Caco-2 (cell line): ENCODE data around the gene COL5A2. TPM values are rescaled to one million over a fixed set of nuclear protein-coding genes. Genes with fewer than 3 reads are reported as not detected.

Experiments
- BruUV-seq: library from RNA; stranded (reverse); fragments of 400-500 nt; replicated peaks from 2 replicates; lab custom pipeline; 2021; lab: Mats Ljungman, UMichigan
- CTCF ChIA-PET: fragments of 300-600 bp; sonication (Branson Sonifier 250); formaldehyde crosslinking; loops from one replicate; lab custom pipeline; 2022; ENCODE audit warnings: antibody characterized with exemption; lab: Charles Lee
- POLR2A ChIA-PET: fragments of 300-600 bp; sonication (Branson Sonifier 250); formaldehyde crosslinking; loops from one replicate; lab custom pipeline; 2022; ENCODE audit warnings: antibody characterized with exemption; lab: Charles Lee
- DNase-seq, 2 experiments: peaks; one replicate each; pipeline versions ENCODE4 v3.0.0 to v3.0.0-alpha.2; 2020 to 2022
- H3K27me3 ChIP-seq: replicated peaks from 2 replicates; pipeline ENCODE4 v1.6.0; 2011; ENCODE audit warnings: low read length; ENCODE audit not compliant: control insufficient read depth, insufficient read depth
- H3K36me3 ChIP-seq: 2 replicates; pipeline ENCODE4 v1.5.1; 2011; ENCODE audit warnings: low read length; ENCODE audit not compliant: control insufficient read depth, insufficient read depth
- H3K4me1 ChIP-seq: fragments of 250-450 bp; sonication (Bioruptor Pico); 2 replicates; pipeline ENCODE4 v1.5.1; 2020; ENCODE audit warnings: mild to moderate bottlenecking
- H3K4me3 ChIP-seq: 2 replicates; pipeline ENCODE4 v1.5.1; 2011; ENCODE audit warnings: low read depth, mild to moderate bottlenecking, control low read depth, low read length
- H3K9me3 ChIP-seq: fragments of 250-450 bp; sonication (Bioruptor Pico); 2 replicates; pipeline ENCODE4 v1.5.1; 2020; ENCODE audit warnings: mild to moderate bottlenecking, moderate library complexity
- H3K27ac Mint-ChIP-seq: one replicate; pipeline ENCODE4 v1.8.0; 2022; ENCODE audit warnings: mixed read lengths; ENCODE audit not compliant: unreplicated experiment
- H3K27me3 Mint-ChIP-seq: one replicate; pipeline ENCODE4 v1.8.0; 2022; ENCODE audit warnings: mixed read lengths; ENCODE audit not compliant: insufficient read depth, unreplicated experiment
- H3K36me3 Mint-ChIP-seq: one replicate; pipeline ENCODE4 v1.8.0; 2022; ENCODE audit warnings: mild to moderate bottlenecking, mixed read lengths; ENCODE audit not compliant: insufficient read depth, unreplicated experiment
- H3K4me1 Mint-ChIP-seq: one replicate; pipeline ENCODE4 v1.8.0; 2022; ENCODE audit warnings: low read depth, mixed read lengths; ENCODE audit not compliant: unreplicated experiment
- H3K4me3 Mint-ChIP-seq: one replicate; pipeline ENCODE4 v1.8.0; 2022; ENCODE audit warnings: mild to moderate bottlenecking, moderate library complexity, mixed read lengths; ENCODE audit not compliant: unreplicated experiment
- H3K9me3 Mint-ChIP-seq: one replicate; pipeline ENCODE4 v1.8.0; 2022; ENCODE audit warnings: mixed read lengths; ENCODE audit not compliant: unreplicated experiment
- CTCF ChIP-seq, 2 experiments: fragments of 200-600 bp in 1 of 2; IDR thresholded peaks; 1 replicate in 1 of 2; 2 replicates in 1 of 2; pipeline versions ENCODE4 v1.5.1 to v1.8.0; 2011 to 2022; ENCODE audit warnings: antibody characterized with exemption in 1 of 2, control low read depth in 1 of 2, inconsistent platforms in 1 of 2, low read depth in 1 of 2, low read length in 1 of 2, mild to moderate bottlenecking in 1 of 2, moderate library complexity in 1 of 2; ENCODE audit not compliant: insufficient read depth in 1 of 2, severe bottlenecking in 1 of 2, unreplicated experiment in 1 of 2
- intact Hi-C: fragments of 100-400 bp; cut with micrococcal nuclease; formaldehyde crosslinking; loops from one replicate; pipeline ENCODE4 v1.10.0; 2022; ENCODE audit not compliant: unreplicated experiment
- total RNA-seq: library from RNA; stranded (reverse); gene quantifications from 2 replicates; pipeline ENCODE4 v1.2.3, GENCODE V29; 2022

Gene COL5A2
- total RNA-seq, 1 experiment from 2014 or later, result 244 TPM

GRCh38 chr2:189217541-189217940 is 38.0 kb upstream of the COL5A2 start:
- Mint-ChIP-seq H3K36me3 (no peaks in the 10 kb centered on the region), H3K27me3 (no peaks in the 10 kb centered on the region), H3K27ac (no peak overlapping the region), H3K4me3 (no peak overlapping the region), H3K4me1 (peaks cover 4% of the 10 kb centered on the region), H3K9me3 (no peaks in the 10 kb centered on the region)
- Histone ChIP-seq H3K4me1 (peaks cover 7% of the 10 kb centered on the region), H3K27me3 (no peaks in the 10 kb centered on the region), H3K4me3 (no peak overlapping the region), H3K36me3 (no peaks in the 10 kb centered on the region), H3K9me3 (no peaks in the 10 kb centered on the region)
- ChIA-PET CTCF (no interaction called here), POLR2A (no interaction called here)
- TF ChIP-seq CTCF (IDR thresholded peaks at IDR 0.05; ENCODE audit: insufficient read depth in 1 of 2, low read depth in 1 of 2, low read length in 1 of 2, severe bottlenecking in 1 of 2, unreplicated experiment in 1 of 2), result no peak
- intact Hi-C loops, result no loop called here
- BruUV-seq, result no TSS peak
- DNase-seq, result no peak

GRCh38 chr2:189217051-189217450 is 37.5 kb upstream of the COL5A2 start:
- CTCF ChIA-PET, result no interaction called here

GRCh38 chr2:189214484-189214883 is 34.9 kb upstream of the COL5A2 start:
- POLR2A ChIA-PET, result no interaction called here
- DNase-seq, result no peak
- intact Hi-C loops, result no loop called here
- no peak overlapping the region for H3K4me3 Mint-ChIP-seq
- H3K9me3 ChIP-seq, result no peaks in the 10 kb centered on the region; the same call in 1 of the 2 replicates
- no peaks in the 10 kb centered on the region for H3K4me1 Mint-ChIP-seq
- H3K36me3 ChIP-seq, result no peaks in the 10 kb centered on the region
- no peaks in the 10 kb centered on the region for H3K4me1 ChIP-seq
- no peak for TF ChIP-seq CTCF (IDR thresholded peaks at IDR 0.05; ENCODE audit: insufficient read depth in 1 of 2, low read depth in 1 of 2, low read length in 1 of 2, severe bottlenecking in 1 of 2, unreplicated experiment in 1 of 2)
- H3K27me3 Mint-ChIP-seq, result no peaks in the 10 kb centered on the region
- H3K9me3 Mint-ChIP-seq, result no peaks in the 10 kb centered on the region
- H3K27ac Mint-ChIP-seq, result no peak overlapping the region
- no peaks in the 10 kb centered on the region for H3K27me3 ChIP-seq
- CTCF ChIA-PET, result no interaction called here
- no TSS peak for BruUV-seq
- no peaks in the 10 kb centered on the region for H3K36me3 Mint-ChIP-seq
- H3K4me3 ChIP-seq, result no peak overlapping the region

More at GRCh38 chr2:189217051-189217450, 37.5 kb upstream of the COL5A2 start:
- no peak for DNase-seq
- TF ChIP-seq CTCF (IDR thresholded peaks at IDR 0.05; ENCODE audit: insufficient read depth in 1 of 2, low read depth in 1 of 2, low read length in 1 of 2, severe bottlenecking in 1 of 2, unreplicated experiment in 1 of 2), result no peak
- peaks cover 2% of the 10 kb centered on the region for H3K4me1 ChIP-seq
- H3K36me3 ChIP-seq, result no peaks in the 10 kb centered on the region
- Mint-ChIP-seq H3K4me1 (no peaks in the 10 kb centered on the region), H3K36me3 (no peaks in the 10 kb centered on the region), H3K9me3 (no peaks in the 10 kb centered on the region), H3K4me3 (no peak overlapping the region), H3K27me3 (no peaks in the 10 kb centered on the region), H3K27ac (no peak overlapping the region)
- no peaks in the 10 kb centered on the region for H3K9me3 ChIP-seq
- intact Hi-C loops, result no loop called here
- BruUV-seq, result no TSS peak
- H3K4me3 ChIP-seq, result no peak overlapping the region
- POLR2A ChIA-PET, result no interaction called here
- H3K27me3 ChIP-seq, result no peaks in the 10 kb centered on the region
